ENCODE results near the gene TLDC2. TPM values are rescaled to one million over a fixed set of nuclear protein-coding genes. Genes with fewer than 3 reads are reported as not detected.
A peak's percentile ranks its signal among the peaks of the same experiment; 100 is the strongest.
"Not testable (repeated sequence)": the region's sequence is repeated elsewhere in the genome, so short reads cannot be mapped to it uniquely, and the experiment has no call there.

The TLDC2 gene
- total RNA-seq, 1 experiment from 2014 or later = 0.31 TPM

GRCh38 chr20:36891211-36891610 is 15.3 kb downstream of the TLDC2 start:
- no peak for DNase-seq
- peaks cover 17% of the 10 kb centered on the region for H3K36me3 ChIP-seq (replicated peaks; ENCODE audit: control insufficient read depth, insufficient read depth, low read length)
- no peaks in the 10 kb centered on the region for H3K27me3 ChIP-seq (ENCODE audit: control insufficient read depth, insufficient read depth, low read length)
- no peak overlapping the region for H3K4me3 ChIP-seq (ENCODE audit: insufficient read depth, low read depth, low read length)

GRCh38 chr20:36893801-36894200 is 17.9 kb downstream of the TLDC2 start:
- Histone ChIP-seq H3K4me3 (ENCODE audit: insufficient read depth, low read depth, low read length) (no peak overlapping the region), H3K27me3 (ENCODE audit: control insufficient read depth, insufficient read depth, low read length) (no peaks in the 10 kb centered on the region), H3K36me3 (replicated peaks; ENCODE audit: control insufficient read depth, insufficient read depth, low read length) (peaks cover 22% of the 10 kb centered on the region)
- DNase-seq = no peak

- Histone ChIP-seq H3K4me3 (ENCODE audit: insufficient read depth, low read depth, low read length) (no peak overlapping the region), H3K36me3 (replicated peaks; ENCODE audit: control insufficient read depth, insufficient read depth, low read length) (peaks cover 22% of the 10 kb centered on the region)
- no peak for DNase-seq
Observed at GRCh38 chr20:36895036-36895435, 19.1 kb downstream of the TLDC2 start.

GRCh38 chr20:36904690-36905089 is 28.8 kb downstream of the TLDC2 start:
- peaks cover 9% of the 10 kb centered on the region for H3K36me3 ChIP-seq (replicated peaks; ENCODE audit: control insufficient read depth, insufficient read depth, low read length)

More at GRCh38 chr20:36895036-36895435, 19.1 kb downstream of the TLDC2 start:
- H3K27me3 ChIP-seq (ENCODE audit: control insufficient read depth, insufficient read depth, low read length) = no peaks in the 10 kb centered on the region

GRCh38 chr20:36905566-36905965 is 29.6 kb downstream of the TLDC2 start:
- not testable (repeated sequence) for H3K27me3 ChIP-seq (ENCODE audit: control insufficient read depth, insufficient read depth, low read length); DNase-seq; H3K36me3 ChIP-seq (replicated peaks; ENCODE audit: control insufficient read depth, insufficient read depth, low read length)

More at GRCh38 chr20:36904690-36905089, 28.8 kb downstream of the TLDC2 start:
- Histone ChIP-seq H3K27me3 (ENCODE audit: control insufficient read depth, insufficient read depth, low read length) (no peaks in the 10 kb centered on the region), H3K4me3 (ENCODE audit: insufficient read depth, low read depth, low read length) (no peak overlapping the region)
- DNase-seq = no peak

GRCh38 chr20:36906086-36906485 is 30.1 kb downstream of the TLDC2 start:
- not testable (repeated sequence) for DNase-seq

More at GRCh38 chr20:36905566-36905965, 29.6 kb downstream of the TLDC2 start:
- not testable (repeated sequence) for H3K4me3 ChIP-seq (ENCODE audit: insufficient read depth, low read depth, low read length)

GRCh38 chr20:36908603-36909002 is 32.7 kb downstream of the TLDC2 start:
- H3K4me3 ChIP-seq (ENCODE audit: insufficient read depth, low read depth, low read length) = no peak overlapping the region
- no peak for DNase-seq
- H3K36me3 ChIP-seq (replicated peaks; ENCODE audit: control insufficient read depth, insufficient read depth, low read length) = peaks cover 5% of the 10 kb centered on the region
- H3K27me3 ChIP-seq (ENCODE audit: control insufficient read depth, insufficient read depth, low read length) = no peaks in the 10 kb centered on the region

More at GRCh38 chr20:36906086-36906485, 30.1 kb downstream of the TLDC2 start:
- not testable (repeated sequence) for H3K27me3 ChIP-seq (ENCODE audit: control insufficient read depth, insufficient read depth, low read length); H3K36me3 ChIP-seq (replicated peaks; ENCODE audit: control insufficient read depth, insufficient read depth, low read length); H3K4me3 ChIP-seq (ENCODE audit: insufficient read depth, low read depth, low read length)

GRCh38 chr20:36916199-36916598 is 40.3 kb downstream of the TLDC2 start:
- H3K27me3 ChIP-seq (ENCODE audit: control insufficient read depth, insufficient read depth, low read length) = no peaks in the 10 kb centered on the region
- H3K4me3 ChIP-seq (ENCODE audit: insufficient read depth, low read depth, low read length) = no peak overlapping the region
- H3K36me3 ChIP-seq (replicated peaks; ENCODE audit: control insufficient read depth, insufficient read depth, low read length) = 0 out of 2 replicates have a peak, but pooled peaks cover 4% of the 10 kb centered on the region
- DNase-seq = no peak

GRCh38 chr20:36917240-36917639 is 41.3 kb downstream of the TLDC2 start:
- no peak for DNase-seq
- 0 out of 2 replicates have a peak, but pooled peaks cover 4% of the 10 kb centered on the region for H3K36me3 ChIP-seq (replicated peaks; ENCODE audit: control insufficient read depth, insufficient read depth, low read length)
- H3K4me3 ChIP-seq (ENCODE audit: insufficient read depth, low read depth, low read length) = no peak overlapping the region
- no peaks in the 10 kb centered on the region for H3K27me3 ChIP-seq (ENCODE audit: control insufficient read depth, insufficient read depth, low read length)

GRCh38 chr20:36917943-36918342 is 42.0 kb downstream of the TLDC2 start:
- DNase-seq = no peak
- Histone ChIP-seq H3K27me3 (ENCODE audit: control insufficient read depth, insufficient read depth, low read length) (no peaks in the 10 kb centered on the region), H3K4me3 (ENCODE audit: insufficient read depth, low read depth, low read length) (no peak overlapping the region), H3K36me3 (replicated peaks; ENCODE audit: control insufficient read depth, insufficient read depth, low read length) (0 out of 2 replicates have a peak, but pooled peaks cover 4% of the 10 kb centered on the region)

- no peak overlapping the region for H3K4me3 ChIP-seq (ENCODE audit: insufficient read depth, low read depth, low read length)
- no peaks in the 10 kb centered on the region for H3K27me3 ChIP-seq (ENCODE audit: control insufficient read depth, insufficient read depth, low read length)
- peak; percentile 60 for DNase-seq
- H3K36me3 ChIP-seq (replicated peaks; ENCODE audit: control insufficient read depth, insufficient read depth, low read length) = peaks cover 8% of the 10 kb centered on the region
Observed at GRCh38 chr20:36919715-36920333, 43.9 kb downstream of the TLDC2 start.

- no peak for DNase-seq
- Histone ChIP-seq H3K36me3 (replicated peaks; ENCODE audit: control insufficient read depth, insufficient read depth, low read length) (peaks cover 7% of the 10 kb centered on the region), H3K4me3 (ENCODE audit: insufficient read depth, low read depth, low read length) (no peak overlapping the region), H3K27me3 (ENCODE audit: control insufficient read depth, insufficient read depth, low read length) (no peaks in the 10 kb centered on the region)
Observed at GRCh38 chr20:36920334-36920730, 44.4 kb downstream of the TLDC2 start.

GRCh38 chr20:36924167-36925045 is 48.5 kb downstream of the TLDC2 start:
- H3K36me3 ChIP-seq (replicated peaks; ENCODE audit: control insufficient read depth, insufficient read depth, low read length) = peaks cover 8% of the 10 kb centered on the region
- H3K27me3 ChIP-seq (ENCODE audit: control insufficient read depth, insufficient read depth, low read length) = no peaks in the 10 kb centered on the region
- H3K4me3 ChIP-seq (ENCODE audit: insufficient read depth, low read depth, low read length) = no peak overlapping the region
- DNase-seq = no peak

GRCh38 chr20:36925234-36925633 is 49.3 kb downstream of the TLDC2 start:
- peaks cover 8% of the 10 kb centered on the region for H3K36me3 ChIP-seq (replicated peaks; ENCODE audit: control insufficient read depth, insufficient read depth, low read length)
- DNase-seq = no peak
- H3K4me3 ChIP-seq (ENCODE audit: insufficient read depth, low read depth, low read length) = no peak overlapping the region
- H3K27me3 ChIP-seq (ENCODE audit: control insufficient read depth, insufficient read depth, low read length) = no peaks in the 10 kb centered on the region

GRCh38 chr20:36926653-36927200 is 50.8 kb downstream of the TLDC2 start:
- Histone ChIP-seq H3K27me3 (ENCODE audit: control insufficient read depth, insufficient read depth, low read length) (no peaks in the 10 kb centered on the region), H3K4me3 (ENCODE audit: insufficient read depth, low read depth, low read length) (no peak overlapping the region), H3K36me3 (replicated peaks; ENCODE audit: control insufficient read depth, insufficient read depth, low read length) (peaks cover 8% of the 10 kb centered on the region)
- DNase-seq = no peak

Data from H7 (cell line).